ENCODE measurements around the gene BRD7.

The BRD7 gene

DNA sequence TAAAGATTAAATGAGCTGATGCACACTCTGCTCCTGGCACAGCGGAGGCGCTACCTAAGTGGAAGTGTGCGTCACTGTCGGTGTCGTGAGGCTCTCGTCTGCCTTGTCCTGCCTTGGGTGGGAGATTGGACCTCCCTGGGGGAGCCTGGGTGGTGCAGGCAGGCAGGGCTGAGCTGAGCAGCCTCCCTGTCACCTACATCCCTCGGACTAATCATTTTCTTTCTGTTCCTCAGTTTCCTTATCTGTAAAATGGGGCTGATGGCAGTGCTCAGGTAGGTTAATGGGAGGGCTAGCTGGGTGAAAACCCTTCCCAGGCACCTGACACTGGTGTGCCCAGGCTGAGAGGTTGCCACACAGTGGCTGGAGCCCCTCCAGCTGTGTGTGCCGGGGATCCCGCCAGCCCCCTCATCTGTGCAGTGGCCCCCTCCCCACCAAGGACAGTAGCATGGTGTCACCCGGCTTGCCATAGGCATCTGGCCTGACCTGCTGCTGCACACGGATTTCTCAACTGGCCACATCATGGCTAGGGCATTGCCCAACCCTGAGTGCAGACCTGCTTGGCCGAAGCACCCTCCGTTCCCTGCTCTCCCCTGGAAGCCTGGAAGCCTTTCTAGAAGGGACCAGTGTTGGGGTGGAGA is 98.2 kb downstream of the BRD7 start:
- no peak for DNase-seq

- no peak for DNase-seq
These were observed 98.8 kb downstream of the BRD7 start for GRCh38 chr16:50269769-50270509.

- no peak for DNase-seq
These were observed 99.6 kb downstream of the BRD7 start for GRCh38 chr16:50269061-50269705.

DNA sequence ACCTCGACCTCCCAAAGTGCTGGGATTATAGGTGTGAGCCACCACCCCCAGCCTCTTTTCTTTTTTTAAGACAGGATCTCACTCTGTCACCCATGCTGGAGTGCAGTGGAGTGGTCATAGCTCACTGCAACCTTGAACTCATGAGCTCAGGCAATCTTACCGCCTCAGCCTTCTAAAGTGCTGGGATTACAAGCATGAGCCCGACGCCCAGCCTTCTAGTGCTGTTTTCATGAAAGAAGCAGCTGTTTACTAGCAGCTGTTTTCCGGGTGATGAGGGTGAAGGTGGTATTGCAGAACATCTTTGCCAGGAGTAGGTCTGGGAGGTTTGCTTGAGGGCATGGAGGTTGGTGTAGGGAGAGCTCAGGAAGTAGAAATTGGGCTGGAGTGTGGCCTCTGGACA is 100.4 kb downstream of the BRD7 start:
- DNase-seq = no peak

- DNase-seq = no peak
These were observed 101.1 kb downstream of the BRD7 start for GRCh38 chr16:50267651-50268050.

GRCh38 chr16:50267151-50267631 is 101.6 kb downstream of the BRD7 start:
- DNase-seq = no peak

DNA sequence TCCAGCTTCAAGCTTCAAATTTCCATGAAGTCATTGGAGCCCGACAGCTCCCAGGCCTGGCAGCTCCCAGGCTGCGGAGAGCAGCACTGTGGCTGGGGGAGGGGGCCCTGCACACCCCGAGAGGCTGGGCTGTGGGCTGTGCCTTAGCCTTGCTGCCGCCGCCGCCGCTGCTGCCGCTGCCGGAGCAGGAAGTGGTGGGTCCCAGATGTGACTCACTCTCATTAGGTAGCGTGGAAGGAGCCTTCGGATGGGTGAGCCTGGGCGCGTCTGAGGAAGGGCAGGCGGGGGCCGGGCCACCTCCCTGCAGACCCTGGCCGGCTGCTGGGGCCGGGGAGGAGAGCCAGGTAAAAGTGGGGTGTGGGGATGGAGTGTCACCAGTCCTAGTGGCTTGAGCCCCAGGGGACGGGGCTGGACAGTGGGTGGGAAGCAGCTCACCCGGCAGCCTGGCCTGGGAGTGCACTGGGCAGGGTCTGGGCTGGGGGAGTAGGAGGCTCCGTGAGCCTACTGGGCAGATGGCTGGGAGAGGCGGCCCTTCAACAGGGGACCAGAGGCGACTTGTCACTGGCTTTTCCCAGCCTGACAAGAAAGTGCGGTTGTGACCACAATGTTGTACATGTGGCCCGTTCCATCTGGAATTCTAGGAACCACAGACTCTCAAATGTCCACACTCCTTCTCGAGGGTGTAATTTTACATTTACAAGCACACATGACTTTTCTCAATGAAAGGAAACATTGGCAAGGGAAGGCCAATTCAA is 102.3 kb downstream of the BRD7 start, which contains the start of gene ADCY7:
ADCY7 (plus strand) TSS at position 215 of the 755 bp plus-strand sequence. CDS start 21,629 bp downstream, outside the sequence.
- DNase-seq = no peak

All from NCI-H1417 treated with DMSO at 0.1 percent for 48 hours (cell line).